AG09309 (cell line): ENCODE measurements around the gene ZP1.

Source experiments
- DNase-seq: peaks from one replicate; pipeline ENCODE4 v3.0.0-alpha.2; 2010; ENCODE audit warnings: low read depth
- H3K4me3 ChIP-seq: 2 replicates; pipeline ENCODE4 v1.5.1; 2011; ENCODE audit warnings: mild to moderate bottlenecking, low read depth, low read length, moderate library complexity; ENCODE audit not compliant: control insufficient read depth
- TF ChIP-seq, protein P1 (sequence below): IDR thresholded peaks from 2 replicates; pipeline ENCODE4 v1.5.1; 2011; ENCODE audit warnings: mild to moderate bottlenecking, low read depth, low read length, inconsistent platforms; ENCODE audit not compliant: insufficient read depth, control insufficient read depth; ENCODE audit errors: missing control alignments

Gene ZP1

GRCh38 chr11:60862171-60862570 lies 5.2 kb upstream of the ZP1 start:
- H3K4me3 ChIP-seq, result no peak overlapping the region
- no peak for DNase-seq
- TF ChIP-seq, protein P1, sequence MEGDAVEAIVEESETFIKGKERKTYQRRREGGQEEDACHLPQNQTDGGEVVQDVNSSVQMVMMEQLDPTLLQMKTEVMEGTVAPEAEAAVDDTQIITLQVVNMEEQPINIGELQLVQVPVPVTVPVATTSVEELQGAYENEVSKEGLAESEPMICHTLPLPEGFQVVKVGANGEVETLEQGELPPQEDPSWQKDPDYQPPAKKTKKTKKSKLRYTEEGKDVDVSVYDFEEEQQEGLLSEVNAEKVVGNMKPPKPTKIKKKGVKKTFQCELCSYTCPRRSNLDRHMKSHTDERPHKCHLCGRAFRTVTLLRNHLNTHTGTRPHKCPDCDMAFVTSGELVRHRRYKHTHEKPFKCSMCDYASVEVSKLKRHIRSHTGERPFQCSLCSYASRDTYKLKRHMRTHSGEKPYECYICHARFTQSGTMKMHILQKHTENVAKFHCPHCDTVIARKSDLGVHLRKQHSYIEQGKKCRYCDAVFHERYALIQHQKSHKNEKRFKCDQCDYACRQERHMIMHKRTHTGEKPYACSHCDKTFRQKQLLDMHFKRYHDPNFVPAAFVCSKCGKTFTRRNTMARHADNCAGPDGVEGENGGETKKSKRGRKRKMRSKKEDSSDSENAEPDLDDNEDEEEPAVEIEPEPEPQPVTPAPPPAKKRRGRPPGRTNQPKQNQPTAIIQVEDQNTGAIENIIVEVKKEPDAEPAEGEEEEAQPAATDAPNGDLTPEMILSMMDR, result no peak

DNA sequence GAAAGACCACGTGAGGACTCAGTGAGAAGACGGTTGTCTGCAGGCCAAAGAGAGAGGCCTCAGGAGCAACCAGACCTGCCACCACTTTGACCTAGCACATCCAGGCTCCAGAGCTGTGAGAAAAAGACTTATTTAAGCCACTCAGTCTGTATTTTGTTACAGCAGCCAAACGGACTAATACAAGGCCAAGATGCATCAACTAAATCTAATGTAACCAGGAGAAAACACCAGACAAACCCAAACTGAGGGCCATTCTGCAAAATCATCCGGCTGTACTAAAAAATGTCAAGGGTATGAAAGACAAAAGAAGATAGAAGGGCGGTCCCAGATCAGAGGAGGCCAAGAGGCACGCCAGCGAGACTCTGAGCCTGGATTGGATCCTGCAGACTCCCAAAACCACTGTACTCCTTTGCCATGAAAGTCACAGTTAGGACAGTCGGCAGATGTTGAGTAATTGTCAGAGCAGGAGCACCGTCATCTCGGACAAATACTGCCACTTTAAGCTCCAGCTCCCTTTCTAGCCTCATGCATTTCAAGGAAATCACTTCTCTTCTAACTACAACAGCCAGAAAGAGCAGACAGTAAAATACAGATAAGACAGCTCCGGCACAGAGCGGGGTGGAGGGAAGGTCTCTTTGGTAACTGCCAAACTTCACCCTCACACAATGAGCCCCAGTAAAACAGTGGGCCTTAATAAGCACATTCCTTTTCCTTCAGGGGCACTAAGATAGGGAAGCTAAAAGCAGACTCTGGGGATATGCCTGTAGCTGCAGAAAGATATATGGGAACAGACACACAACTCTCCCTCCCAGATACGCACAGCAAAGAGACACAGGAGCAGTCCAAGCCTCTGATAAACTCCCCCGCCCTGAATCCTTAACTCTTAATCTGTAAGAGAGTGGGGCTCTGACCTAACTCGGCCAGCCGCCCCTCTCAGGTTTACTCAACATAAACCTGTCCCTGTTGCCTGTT lies 3.5 kb upstream of the ZP1 start:
- DNase-seq, result no peak
- TF ChIP-seq, protein P1, result no peak
- H3K4me3 ChIP-seq, result no peak overlapping the region

GRCh38 chr11:60864856-60865513 lies 2.4 kb upstream of the ZP1 start:
- TF ChIP-seq, protein P1, result no peak
- no peak overlapping the region for H3K4me3 ChIP-seq
- no peak for DNase-seq

DNA sequence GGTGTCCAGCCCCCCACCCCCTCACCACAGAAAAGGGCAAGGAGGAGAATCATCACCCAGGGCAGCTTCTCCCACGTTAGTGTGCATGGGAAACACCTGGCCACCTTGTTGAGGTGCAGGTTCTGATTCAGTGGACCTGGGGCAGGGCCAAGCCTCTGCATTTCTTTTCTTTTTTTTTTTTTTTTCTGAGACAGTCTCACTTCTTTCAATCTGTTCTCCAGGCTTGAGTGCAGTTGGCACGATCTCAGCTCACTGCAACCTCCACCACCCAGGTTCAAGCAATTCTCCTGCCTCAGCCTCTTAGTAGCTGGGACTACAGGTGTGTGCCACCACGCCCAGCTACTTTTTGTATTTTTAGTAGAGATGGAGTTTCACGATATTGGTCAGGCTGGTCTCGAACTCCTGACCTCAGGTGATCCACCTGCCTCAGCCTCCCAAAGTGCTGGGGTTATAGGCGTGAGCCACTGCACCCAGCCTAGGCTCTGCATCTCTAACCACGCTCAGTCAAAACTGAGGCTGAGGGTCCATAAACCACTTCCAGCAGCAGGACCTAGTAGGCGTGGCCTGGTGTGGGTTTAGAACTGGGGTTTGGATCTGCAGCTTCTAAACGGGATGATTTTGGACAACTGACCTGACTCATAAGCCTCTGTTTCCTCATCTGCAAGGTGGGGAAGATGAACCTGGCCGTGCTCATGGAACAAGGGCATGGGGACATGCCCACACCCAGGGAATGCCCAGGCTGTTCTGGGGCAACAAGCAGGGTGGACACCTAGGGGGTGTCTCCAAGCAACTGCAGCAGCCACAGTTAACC lies 734 bp downstream of the ZP1 start:
- H3K4me3 ChIP-seq, result no peak overlapping the region
- no peak for DNase-seq
- TF ChIP-seq, protein P1, result no peak

DNA sequence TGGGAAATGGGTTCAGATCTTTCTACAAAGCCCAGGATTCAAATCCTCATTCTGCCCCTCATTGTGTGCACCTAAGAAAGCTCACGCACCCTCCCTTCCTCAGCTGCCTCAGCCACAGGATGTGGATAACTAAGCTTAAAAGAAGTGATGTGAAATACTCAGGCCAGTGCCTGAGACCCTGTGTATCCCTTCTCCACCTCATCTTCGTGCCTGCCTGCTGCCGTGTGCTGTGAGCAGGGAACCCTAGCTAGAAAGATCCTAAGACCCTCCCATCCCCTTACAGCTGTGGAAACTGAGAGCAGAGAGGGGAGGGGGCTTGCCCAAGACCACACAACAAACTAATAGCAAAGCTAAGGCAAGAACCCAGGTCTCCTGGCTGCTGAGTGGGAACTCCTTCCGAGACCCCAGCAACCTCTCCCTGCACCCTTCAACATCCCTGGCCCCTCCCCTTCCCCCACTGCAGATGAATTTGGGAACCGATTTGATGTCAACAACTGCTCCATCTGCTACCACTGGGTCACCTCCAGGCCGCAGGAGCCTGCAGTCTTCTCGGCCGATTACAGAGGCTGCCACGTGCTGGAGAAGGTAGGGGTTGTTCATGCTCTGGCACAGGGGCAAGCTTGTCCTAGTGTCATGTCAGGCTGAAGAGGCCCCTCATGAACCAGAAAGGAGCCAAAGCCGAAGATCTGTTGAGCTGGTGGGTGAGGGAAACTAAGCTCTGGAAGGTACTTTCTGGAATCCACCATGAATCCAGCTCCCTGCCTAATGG lies 1.5 kb downstream of the ZP1 start:
- H3K4me3 ChIP-seq, result no peak overlapping the region
- no peak for DNase-seq
- TF ChIP-seq, protein P1, result no peak

GRCh38 chr11:60869451-60869825 lies 2.1 kb downstream of the ZP1 start:
- H3K4me3 ChIP-seq, result no peak overlapping the region
- no peak for DNase-seq
- TF ChIP-seq, protein P1, result no peak
